ENCODE data around the gene GFOD2.
"Not testable (repeated sequence)": the region's sequence is repeated elsewhere in the genome, so short reads cannot be mapped to it uniquely, and the experiment has no call there.

The GFOD2 gene, protein sequence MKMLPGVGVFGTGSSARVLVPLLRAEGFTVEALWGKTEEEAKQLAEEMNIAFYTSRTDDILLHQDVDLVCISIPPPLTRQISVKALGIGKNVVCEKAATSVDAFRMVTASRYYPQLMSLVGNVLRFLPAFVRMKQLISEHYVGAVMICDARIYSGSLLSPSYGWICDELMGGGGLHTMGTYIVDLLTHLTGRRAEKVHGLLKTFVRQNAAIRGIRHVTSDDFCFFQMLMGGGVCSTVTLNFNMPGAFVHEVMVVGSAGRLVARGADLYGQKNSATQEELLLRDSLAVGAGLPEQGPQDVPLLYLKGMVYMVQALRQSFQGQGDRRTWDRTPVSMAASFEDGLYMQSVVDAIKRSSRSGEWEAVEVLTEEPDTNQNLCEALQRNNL

GRCh38 chr16:67719048-67719777 is at the start of gene GFOD2:
Gene GFOD2, minus strand, starts transcription at chr16:67719316. Its CDS starts 33,601 bp downstream, at chr16:67685715.
- peak; percentile 91 to 96 (median 93) for DNase-seq

DNA sequence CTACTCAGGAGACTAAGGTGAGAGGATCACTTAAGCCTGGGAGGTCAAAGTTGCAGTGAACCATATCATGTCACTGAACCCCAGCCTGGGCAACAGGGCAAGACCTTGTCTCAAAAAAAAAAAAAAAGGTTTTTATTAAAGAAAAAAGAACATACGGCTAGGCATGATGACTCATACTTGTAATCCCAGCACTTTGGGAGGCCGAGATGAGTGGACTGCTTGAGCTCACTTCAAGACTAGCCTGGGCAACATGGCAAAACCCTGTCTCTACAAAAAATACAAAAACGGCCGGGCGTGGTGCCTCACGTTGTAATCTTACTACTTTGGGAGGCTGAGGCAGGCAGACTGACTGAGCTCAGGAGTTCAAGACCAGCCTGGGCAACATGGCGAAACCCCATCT is 48.8 kb upstream of the GFOD2 start:
- no peak for DNase-seq

DNA sequence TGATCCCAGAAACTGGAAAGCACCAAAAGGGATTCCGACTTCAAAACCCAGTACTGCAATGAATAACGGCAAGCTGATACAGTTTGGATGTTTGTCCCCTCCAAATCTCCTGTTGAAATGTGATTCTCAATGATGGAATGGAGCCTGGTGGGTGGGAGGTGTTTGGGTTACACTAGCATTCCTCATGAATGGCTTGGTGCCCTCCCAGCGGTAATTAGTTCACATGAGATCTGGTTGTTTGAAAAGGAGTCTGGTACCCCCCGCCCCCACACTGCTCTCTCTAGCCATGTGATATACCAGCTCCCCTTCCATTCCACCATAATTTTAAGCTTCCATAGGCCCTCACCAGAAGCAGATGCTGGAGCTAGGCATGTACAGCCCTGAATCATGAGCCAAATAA is 47.2 kb upstream of the GFOD2 start:
- DNase-seq = no peak

DNA sequence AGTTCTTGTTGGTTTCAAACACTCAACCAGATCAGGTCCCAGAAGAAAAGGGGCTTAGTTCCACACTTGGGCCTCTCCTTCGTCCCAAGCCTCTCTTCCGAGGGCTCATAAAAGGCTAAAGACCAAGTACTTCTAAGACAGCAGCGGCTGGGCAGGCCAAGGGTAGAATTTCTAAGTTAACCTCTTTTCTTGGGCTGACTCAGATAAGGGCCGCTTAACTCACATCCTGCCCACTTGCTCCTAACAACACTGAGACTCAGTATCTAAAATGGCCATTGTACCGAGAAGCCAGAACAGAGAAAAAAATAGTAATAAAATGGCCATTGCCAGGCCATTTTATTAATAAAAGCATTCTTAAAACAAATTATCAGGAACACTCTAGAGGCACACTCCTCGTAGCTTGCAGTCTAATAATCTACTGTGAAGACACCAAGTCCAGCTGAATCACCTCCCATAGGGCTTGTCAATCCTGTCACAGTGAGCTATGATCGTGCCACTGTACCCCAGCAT is 45.1 kb upstream of the GFOD2 start:
- DNase-seq = no peak

GRCh38 chr16:67763066-67763465 is 44.0 kb upstream of the GFOD2 start:
- DNase-seq = no peak

DNA sequence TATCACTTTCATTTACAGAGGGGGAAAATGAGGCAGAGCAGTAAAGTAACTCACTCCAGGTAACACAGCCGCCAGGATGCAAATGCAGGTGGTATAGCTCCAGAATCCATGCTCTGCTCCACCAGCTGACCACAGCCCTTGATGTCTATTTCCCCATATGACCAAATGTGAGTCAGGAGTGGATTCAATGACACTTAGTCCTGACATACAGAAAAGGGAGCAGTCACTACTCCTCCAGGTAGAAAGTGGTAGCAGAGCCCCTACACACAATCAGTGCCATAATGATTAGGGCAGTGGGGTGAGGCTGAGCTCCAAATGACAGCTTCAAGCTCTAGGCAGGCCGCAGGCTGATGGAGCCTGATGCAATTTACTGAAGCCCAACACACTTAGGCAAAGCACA is 43.3 kb upstream of the GFOD2 start:
- DNase-seq = no peak

DNA sequence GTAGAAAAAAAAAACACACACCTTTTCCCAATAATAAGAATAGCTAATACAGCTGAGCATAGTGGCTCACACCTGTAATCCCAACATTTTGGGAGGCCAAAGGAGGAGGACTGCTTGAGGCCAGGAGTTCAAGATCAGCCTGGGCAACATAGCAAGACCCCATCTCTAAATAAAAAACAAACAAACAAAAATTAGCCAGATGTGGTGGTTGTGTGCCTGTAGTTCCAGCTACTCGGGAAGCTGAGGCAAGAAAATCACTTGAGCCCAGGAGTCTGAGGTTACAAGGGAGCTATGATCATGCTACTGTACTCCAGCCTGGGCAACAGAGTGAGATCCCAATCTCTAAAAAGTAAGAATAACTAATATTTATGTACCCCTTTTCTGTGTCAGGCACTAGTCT is 42.8 kb upstream of the GFOD2 start:
- DNase-seq = no peak

DNA sequence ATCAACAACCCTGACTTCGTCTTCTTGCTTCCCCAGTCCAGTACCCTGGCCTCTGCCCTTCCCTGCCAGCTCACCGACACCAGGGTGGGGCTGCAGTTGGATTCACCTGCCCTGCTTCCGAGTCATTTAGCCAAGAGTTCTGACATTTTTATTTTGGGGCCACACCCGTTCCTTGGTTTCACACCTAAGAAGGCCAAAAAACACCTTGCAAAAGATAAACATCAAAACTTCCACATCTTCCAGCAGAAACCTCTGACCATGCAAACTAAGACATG is 41.8 kb upstream of the GFOD2 start:
- DNase-seq = no peak

GRCh38 chr16:67760206-67760955 is 41.3 kb upstream of the GFOD2 start:
- peak in 1 of 3 experiments; percentile 10 for DNase-seq

- no peak for DNase-seq
Measured at GRCh38 chr16:67758966-67759365, 39.9 kb upstream of the GFOD2 start.

DNA sequence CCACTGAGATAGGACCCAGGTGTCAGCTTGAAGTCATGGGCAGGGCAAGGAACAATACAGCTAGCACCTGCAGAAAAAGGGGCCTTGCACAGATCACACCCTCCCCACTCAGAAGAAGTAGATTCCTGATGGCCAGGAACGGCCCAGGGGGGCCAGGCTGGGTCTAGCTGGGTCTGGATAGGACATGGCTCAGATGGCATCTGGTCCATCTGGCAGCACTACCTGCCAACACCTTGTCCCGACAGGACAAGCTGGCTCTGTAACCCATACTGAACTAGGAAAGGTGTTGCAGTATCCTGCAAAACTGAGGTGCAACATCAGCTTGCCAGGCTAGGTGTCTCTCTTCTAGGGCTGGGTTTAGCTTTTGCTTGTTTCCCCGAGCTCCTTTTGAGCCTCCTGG is 38.9 kb upstream of the GFOD2 start:
- DNase-seq = no peak

DNA sequence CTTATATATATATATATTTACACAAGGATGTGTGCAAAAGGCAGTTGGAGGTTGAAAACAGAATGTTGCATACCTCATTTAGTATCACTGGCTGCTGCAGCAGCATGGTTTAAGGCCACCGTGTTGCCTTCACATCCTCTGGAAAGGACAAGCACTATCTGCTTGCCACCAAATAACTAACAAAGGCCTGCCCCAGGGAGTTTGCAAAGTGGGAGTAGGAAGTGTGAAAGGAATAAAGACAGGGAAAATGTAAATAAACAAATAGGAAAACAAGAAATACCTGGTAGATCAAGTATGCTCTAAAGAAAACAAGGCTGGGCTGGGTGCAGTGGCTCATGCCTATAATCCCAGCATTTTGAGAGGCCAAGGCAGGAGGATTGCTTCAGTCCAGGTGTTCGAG is 33.5 kb upstream of the GFOD2 start:
- DNase-seq = no peak

DNA sequence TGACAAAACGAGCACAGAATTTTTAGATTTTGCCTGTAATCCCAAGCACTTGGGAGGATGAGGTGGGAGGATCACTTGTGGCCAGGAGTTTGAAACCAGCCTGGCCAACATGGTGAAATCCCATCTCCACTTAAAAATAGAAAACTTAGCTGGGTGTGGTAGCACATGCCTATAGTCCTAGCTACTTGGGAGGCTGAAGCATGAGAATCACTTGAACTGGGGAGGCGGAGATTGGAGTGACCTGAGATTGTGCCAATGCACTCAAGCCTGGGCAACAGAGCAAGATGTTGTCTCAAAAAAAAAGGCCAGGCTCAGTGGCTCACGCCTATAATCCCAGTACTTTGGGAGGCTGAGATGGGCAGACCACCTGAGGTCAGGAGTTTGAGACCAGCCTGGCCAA is 32.2 kb upstream of the GFOD2 start:
- DNase-seq = not testable (repeated sequence)

- DNase-seq = no peak
Measured at GRCh38 chr16:67750466-67750865, 31.4 kb upstream of the GFOD2 start.

GRCh38 chr16:67749436-67750078 is 30.4 kb upstream of the GFOD2 start:
- no peak for DNase-seq

DNA sequence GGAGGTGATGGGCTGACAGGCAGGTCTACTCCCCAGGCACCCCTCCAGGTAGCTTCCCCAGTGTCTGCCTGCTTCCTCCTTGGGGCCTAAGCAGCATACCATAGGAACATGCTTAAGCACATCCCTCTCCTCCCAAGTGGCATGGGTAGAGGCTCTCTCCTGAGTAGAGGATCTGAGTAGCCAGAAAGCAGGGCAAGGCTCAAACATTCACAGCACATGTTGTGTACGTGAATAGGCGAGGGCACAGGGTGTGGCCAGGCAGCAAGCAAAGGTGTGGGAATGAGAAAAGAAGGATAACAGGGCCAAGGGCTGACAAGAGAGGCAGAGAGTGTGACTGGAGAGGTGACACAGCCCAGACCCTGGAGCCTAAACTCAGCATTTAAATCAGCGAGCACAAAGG is 29.7 kb upstream of the GFOD2 start:
- no peak for DNase-seq

DNA sequence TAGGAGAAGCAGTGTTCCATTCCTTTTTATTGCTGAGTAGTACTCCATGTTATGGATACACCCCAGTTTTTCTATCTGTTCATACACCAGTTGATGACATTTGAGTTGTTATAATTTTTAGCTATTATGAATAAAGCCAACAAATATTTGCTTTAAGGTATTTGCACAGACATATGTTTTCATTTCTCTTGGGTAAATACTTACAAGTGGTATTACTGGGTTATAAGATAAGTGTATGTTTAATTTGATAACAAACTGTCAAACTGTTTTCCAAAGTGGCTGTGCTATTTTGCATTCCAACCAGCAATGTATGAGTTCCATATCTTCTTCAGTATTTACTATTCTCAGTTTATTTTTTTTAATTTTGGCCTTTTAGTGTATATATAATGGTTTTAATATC is 27.7 kb upstream of the GFOD2 start:
- no peak for DNase-seq

GRCh38 chr16:67741118-67741517 is 22.0 kb upstream of the GFOD2 start:
- no peak for DNase-seq

- DNase-seq = no peak
Measured at GRCh38 chr16:67740391-67740790, 21.3 kb upstream of the GFOD2 start.

GRCh38 chr16:67736858-67737257 is 17.7 kb upstream of the GFOD2 start:
- no peak for DNase-seq

DNA sequence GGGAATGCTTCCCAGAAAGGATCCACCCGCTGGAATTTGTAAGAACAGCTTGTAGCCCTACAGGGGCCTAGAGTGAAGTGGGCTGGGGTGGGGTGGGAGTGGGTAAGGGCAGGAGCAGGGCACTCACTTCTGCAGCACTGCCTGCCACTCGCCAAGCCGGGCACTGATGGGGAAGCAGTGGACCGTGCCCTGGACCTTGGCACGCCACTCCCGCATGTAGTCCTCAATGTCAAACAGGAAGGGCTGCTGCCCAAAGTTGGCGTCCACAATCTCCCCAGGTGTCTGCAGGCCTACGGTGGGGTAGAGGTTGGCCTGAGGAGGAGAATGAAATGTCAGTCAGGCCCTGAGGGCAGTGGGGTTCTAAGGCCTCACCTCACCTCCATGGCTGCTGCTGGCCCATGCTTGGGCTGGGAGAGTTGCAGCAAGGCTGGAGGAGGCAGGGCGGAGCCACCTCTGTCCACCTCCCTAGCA is 15.7 kb upstream of the GFOD2 start:
- DNase-seq = no peak

DNA sequence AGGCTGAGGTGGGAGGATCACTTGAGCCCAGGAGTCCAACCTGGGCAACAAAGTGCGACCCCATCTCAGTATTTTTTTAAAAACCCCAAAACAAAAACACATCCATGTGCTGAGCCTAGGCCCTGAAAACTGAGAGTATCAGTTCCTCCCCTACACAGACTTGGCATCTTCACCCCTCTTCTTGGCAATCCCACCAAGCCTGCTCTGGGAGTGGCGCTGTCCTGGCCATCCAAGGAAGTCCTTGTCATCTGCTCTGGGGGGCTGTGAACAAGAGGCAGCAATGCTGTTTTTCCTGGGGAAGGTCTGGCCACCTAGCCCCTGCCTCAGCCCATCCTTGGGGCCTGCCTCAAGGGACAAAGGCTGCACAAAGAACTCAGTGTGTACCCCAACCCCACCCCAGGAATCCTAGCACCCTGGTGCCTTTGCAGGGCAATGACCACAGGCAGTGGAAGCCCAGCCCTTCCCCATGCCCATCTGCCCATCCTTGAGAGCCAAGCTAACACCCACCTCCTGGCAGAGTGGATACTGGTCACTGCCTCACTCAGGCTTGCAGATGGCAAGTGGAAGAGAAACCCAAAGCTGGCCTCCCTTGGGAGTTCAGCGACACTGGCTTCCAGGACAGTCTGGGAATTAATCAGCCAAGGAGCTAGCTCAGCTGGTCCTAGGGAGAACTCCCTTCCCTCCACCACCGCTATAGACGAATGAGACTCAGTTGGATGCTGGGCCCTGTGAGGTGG is 14.8 kb upstream of the GFOD2 start:
- no peak for DNase-seq

DNA sequence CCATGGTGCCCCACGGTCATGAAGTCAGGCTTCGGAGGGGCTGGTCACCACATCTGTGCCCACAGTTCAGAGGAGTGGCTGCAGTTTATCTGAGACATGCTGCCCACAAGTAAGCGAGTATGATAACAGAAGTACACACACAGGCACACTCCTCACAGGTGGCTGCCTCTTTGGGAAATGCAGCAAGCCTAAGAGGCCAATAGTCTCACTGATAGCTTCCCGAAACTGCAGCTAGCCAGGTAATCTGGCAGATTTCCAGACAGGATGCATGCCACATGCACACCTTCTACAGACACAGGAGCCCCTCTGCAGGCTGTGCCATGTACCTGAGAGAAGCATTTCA is 12.6 kb upstream of the GFOD2 start:
- no peak for DNase-seq
